ENCODE measurements around the gene RTCB. TPM values are rescaled to one million over a fixed set of nuclear protein-coding genes. Genes with fewer than 3 reads are reported as not detected.

Gene RTCB
- total RNA-seq, 1 experiment from 2014 or later = 101 TPM

GRCh38 chr22:32416556-32417085 lies 4.6 kb upstream of the RTCB start:
- Histone ChIP-seq H3K9me3 (ENCODE audit: control insufficient read depth, low read depth, low read length) (no peaks in the 10 kb centered on the region), H3K4me1 (ENCODE audit: insufficient read depth, low read length) (no peaks in the 10 kb centered on the region), H3K18ac (ENCODE audit: insufficient read length, low read depth, low read length) (no peak overlapping the region), H3K9ac (ENCODE audit: extremely low read depth, insufficient read length, low read length) (no peak overlapping the region), H3T11ph (ENCODE audit: low read length) (no peak overlapping the region), H3K23me2 (ENCODE audit: insufficient read length, low read depth, low read length, poor library complexity, severe bottlenecking) (no peaks in the 10 kb centered on the region), H2AFZ (ENCODE audit: low read length) (no peak overlapping the region), H3K56ac (ENCODE audit: insufficient read length, low read depth, low read length) (no peak overlapping the region), H3K4me2 (ENCODE audit: insufficient read depth, insufficient read length, low read length) (no peak overlapping the region), H2AK5ac (ENCODE audit: insufficient read length, low read length) (no peak overlapping the region), H3K79me2 (ENCODE audit: insufficient read depth, low read length) (peaks cover 2% of the 10 kb centered on the region; the same call in 1 of the 2 replicates), H2BK5ac (ENCODE audit: insufficient read length, low read length) (no peak overlapping the region), H3K27ac (ENCODE audit: insufficient read length, low read depth, low read length) (no peak overlapping the region), H3K27me3 (ENCODE audit: insufficient read depth, low read length) (no peaks in the 10 kb centered on the region), H3K79me1 (ENCODE audit: insufficient read depth, low read depth, low read length, poor library complexity, severe bottlenecking) (no peaks in the 10 kb centered on the region), H4K91ac (ENCODE audit: insufficient read length, low read depth, low read length) (no peak overlapping the region), H4K20me1 (ENCODE audit: control insufficient read depth, insufficient read depth, insufficient read length) (no peaks in the 10 kb centered on the region), H2BK120ac (ENCODE audit: low read depth, low read length, poor library complexity, severe bottlenecking) (no peak overlapping the region), H3K4ac (ENCODE audit: low read depth, low read length) (no peak overlapping the region), H3K23ac (ENCODE audit: insufficient read length, low read depth, low read length) (no peak overlapping the region), H2BK12ac (ENCODE audit: insufficient read length, low read depth, low read length) (no peak overlapping the region), H4K5ac (ENCODE audit: insufficient read length, low read depth, low read length) (no peak overlapping the region), H4K8ac (replicated peaks; ENCODE audit: insufficient read length, low read depth, low read length) (no peak overlapping the region), H2BK20ac (ENCODE audit: low read depth, low read length, poor library complexity, severe bottlenecking) (no peak overlapping the region), H3K14ac (ENCODE audit: insufficient read depth, low read length) (no peak overlapping the region), H2BK15ac (ENCODE audit: low read depth, low read length) (no peak overlapping the region)
- peaks cover 6 to 8% of the 10 kb centered on the region in 2 experiments for H3K4me1 Mint-ChIP-seq
- no peak overlapping the region for H3K4me3 Mint-ChIP-seq
- peaks cover 68% of the 10 kb centered on the region for H3K27me3 Mint-ChIP-seq (ENCODE audit: low read depth)
- H3K27ac Mint-ChIP-seq = no peak overlapping the region
- H3K9me3 Mint-ChIP-seq = no peaks in the 10 kb centered on the region
- WGBS (ENCODE audit: extremely low coverage, insufficient read length, low lambda C conversion rate) = no CpG with 5 or more reads among the region's 9 CpGs
- DNase-seq = no peak
- peaks cover 0 to 2% (median 0%) of the 10 kb centered on the region in 3 experiments; a peak in 1 of 7 replicates for H3K36me3 Mint-ChIP-seq (ENCODE audit: insufficient read depth in 1 of 3, low read depth in 3 of 3)
- TF ChIP-seq CTCF (conservative IDR thresholded peaks at IDR 0.05) = no peak

All from H9 (cell line).